ENCODE measurements around the gene PPP6R2. TPM values are rescaled to one million over a fixed set of nuclear protein-coding genes. Genes with fewer than 3 reads are reported as not detected.

Gene PPP6R2
- total RNA-seq, 1 experiment from 2014 or later: 42.6 TPM

- Histone ChIP-seq H3K23ac (ENCODE audit: insufficient read length, low read depth, low read length) (no peak overlapping the region), H3K14ac (ENCODE audit: insufficient read depth, low read length) (no peak overlapping the region), H2AFZ (ENCODE audit: low read length) (no peak overlapping the region), H4K5ac (ENCODE audit: insufficient read length, low read depth, low read length) (no peak overlapping the region), H3K27me3 (ENCODE audit: insufficient read depth, low read length) (no peaks in the 10 kb centered on the region), H2BK20ac (ENCODE audit: low read depth, low read length, poor library complexity, severe bottlenecking) (no peak overlapping the region), H3K27ac (ENCODE audit: insufficient read length, low read depth, low read length) (no peak overlapping the region), H2AK5ac (ENCODE audit: insufficient read length, low read length) (no peak overlapping the region), H3K4me1 (ENCODE audit: insufficient read depth, low read length) (no peaks in the 10 kb centered on the region), H3K9me3 (ENCODE audit: control insufficient read depth, low read depth, low read length) (no peaks in the 10 kb centered on the region), H4K20me1 (ENCODE audit: control insufficient read depth, insufficient read depth, insufficient read length) (no peaks in the 10 kb centered on the region), H3T11ph (ENCODE audit: low read length) (no peak overlapping the region), H3K9ac (ENCODE audit: extremely low read depth, insufficient read length, low read length) (no peak overlapping the region), H2BK15ac (ENCODE audit: low read depth, low read length) (no peak overlapping the region), H2BK5ac (ENCODE audit: insufficient read length, low read length) (no peak overlapping the region), H4K8ac (replicated peaks; ENCODE audit: insufficient read length, low read depth, low read length) (no peak overlapping the region), H2BK12ac (ENCODE audit: insufficient read length, low read depth, low read length) (no peak overlapping the region), H3K79me2 (ENCODE audit: insufficient read depth, low read length) (peaks cover 6% of the 10 kb centered on the region; the same call in 1 of the 2 replicates), H3K79me1 (ENCODE audit: insufficient read depth, low read depth, low read length, poor library complexity, severe bottlenecking) (no peaks in the 10 kb centered on the region), H4K91ac (ENCODE audit: insufficient read length, low read depth, low read length) (no peak overlapping the region), H3K4ac (ENCODE audit: low read depth, low read length) (no peak overlapping the region), H3K4me2 (ENCODE audit: insufficient read depth, insufficient read length, low read length) (no peak overlapping the region), H2BK120ac (ENCODE audit: low read depth, low read length, poor library complexity, severe bottlenecking) (no peak overlapping the region), H3K18ac (ENCODE audit: insufficient read length, low read depth, low read length) (no peak overlapping the region), H3K23me2 (ENCODE audit: insufficient read length, low read depth, low read length, poor library complexity, severe bottlenecking) (no peaks in the 10 kb centered on the region), H3K56ac (ENCODE audit: insufficient read length, low read depth, low read length) (no peak overlapping the region)
- H3K9me3 Mint-ChIP-seq: no peaks in the 10 kb centered on the region
- peaks cover 0 to 2% of the 10 kb centered on the region in 2 experiments; a peak in 2 of 4 replicates for H3K4me1 Mint-ChIP-seq
- no peak for DNase-seq
- H3K27me3 Mint-ChIP-seq (ENCODE audit: low read depth): no peaks in the 10 kb centered on the region
- H3K36me3 Mint-ChIP-seq (ENCODE audit: insufficient read depth in 1 of 3, low read depth in 3 of 3): peaks cover 7 to 17% (median 9%) of the 10 kb centered on the region in 3 experiments; a peak in 5 of 7 replicates
- no peak overlapping the region for H3K4me3 Mint-ChIP-seq
- no peak for TF ChIP-seq CTCF (conservative IDR thresholded peaks at IDR 0.05)
- WGBS (ENCODE audit: extremely low coverage, insufficient read length, low lambda C conversion rate): no CpG with 5 or more reads among the region's 1 CpG
- H3K27ac Mint-ChIP-seq: peak overlapping the region in 1 of 3 experiments; percentile 27; a peak in 1 of 7 replicates
Measured at GRCh38 chr22:50357222-50357621, 14.1 kb downstream of the PPP6R2 start.

Measured in H9 (cell line).